Adrenal gland (tissue), 12 donors: ENCODE results near the gene PRKAR1B. TPM values are rescaled to one million over a fixed set of nuclear protein-coding genes. Genes with fewer than 3 reads are reported as not detected.

ENCODE experiments used
- DNase-seq, 7 donors: peaks; one replicate each; pipeline ENCODE4 v3.0.0-alpha.2; 2019 to 2020
- H3K27ac ChIP-seq, 5 donors: fragments of 200-600 bp; sonication (generic) in 4 of 5; 1 replicate in 3 of 5; 2 replicates in 2 of 5; pipeline versions ENCODE4 v1.5.1 to v1.8.0; 2016 to 2020; ENCODE audit warnings: mild to moderate bottlenecking in 1 of 5
- H3K27me3 ChIP-seq: fragments of 200-600 bp; 2 replicates; pipeline ENCODE4 v1.8.0; 2021
- H3K36me3 ChIP-seq, 2 donors: fragments of 200-600 bp; replicated peaks in 1 of 2; 1 replicate in 1 of 2; 2 replicates in 1 of 2; pipeline versions ENCODE4 v1.5.1 to v1.8.0; 2018 to 2022
- H3K4me1 ChIP-seq, 2 donors: fragments of 200-600 bp; replicated peaks in 1 of 2; 1 replicate in 1 of 2; 2 replicates in 1 of 2; pipeline versions ENCODE4 v1.5.1 to v1.8.0; 2018 to 2021
- H3K4me3 ChIP-seq, 4 donors: fragments of 200-600 bp; sonication (generic) in 3 of 4; one replicate each; pipeline ENCODE4 v1.5.1; 2016 to 2018
- H3K9me3 ChIP-seq, 3 donors: fragments of 200-600 bp; sonication (generic) in 1 of 3; replicated peaks in 1 of 3; 1 replicate in 2 of 3; 2 replicates in 1 of 3; pipeline versions ENCODE4 v1.5.1 to v1.8.0; 2016 to 2021
- CTCF ChIP-seq, 6 experiments: fragments of 450-650 bp in 4 of 6; fragments of 200-600 bp in 2 of 6; sonication (generic) in 1 of 6; IDR thresholded peaks; 1 replicate in 5 of 6; 2 replicates in 1 of 6; pipeline versions ENCODE4 v1.5.1 to v1.8.0; 2016 to 2021; ENCODE audit warnings: antibody characterized with exemption in 6 of 6, mild to moderate bottlenecking in 2 of 6, moderate library complexity in 1 of 6
- POLR2A ChIP-seq, 2 donors: fragments of 450-650 bp; IDR thresholded peaks; one replicate each; pipeline ENCODE4 v1.6.1; 2017; ENCODE audit warnings: antibody characterized with exemption in 2 of 2, mild to moderate bottlenecking in 2 of 2, moderate library complexity in 1 of 2
- WGBS, 4 donors: extraction: QIAGEN DNeasy Blood & Tissue Kit in 2 of 4; methylation state at CpG; one replicate each; pipeline versions ENCODE4 v1.1.5 to v1.1.7; 2013 to 2017; 5-methylcytosine and 5-hydroxymethylcytosine counted together
- intact Hi-C, 2 donors: fragments of 100-400 bp; cut with DNase I; formaldehyde crosslinking; loops; one replicate each; pipeline versions ENCODE4 v1.14.1 to v1.15.0; 2022 to 2023
- polyA plus RNA-seq, 3 donors: library from polyadenylated mRNA; stranded (reverse); fragments of 200-250 nt in 2 of 3; fragments of 350-450 nt in 1 of 3; fragmentation: Illumina TruSeq in 1 of 3; extraction: RNeasy Lipid Tissue Mini Kit (QIAGEN cat#74804) in 1 of 3; gene quantifications; one replicate each; pipeline ENCODE4 v1.2.3, GENCODE V29; 2013 to 2014
- total RNA-seq, 9 donors: library from RNA; depleted of rRNA in 4 of 9; stranded (reverse); fragments of >200 nt in 4 of 9; fragments of 120-200 nt in 1 of 9; fragmentation: NEBNext Ultra II Directional in 1 of 9; extraction: Animal tissue kit (Norgen Biotek cat#: 25700) in 1 of 9; gene quantifications; one replicate each; pipeline versions ENCODE4 v1.1.0 to v1.2.4, GENCODE V29; 2013 to 2023
- donor health status: healthy with polysubstance abuse.
- donor health status: Bipolar disorder and iron deficiency.
- donor health status: DM: yes; HTN: yes; CAD: no.
- donor health status: DM: no; HTN: no; CAD: no.
- donor health status: DM: no; HTN: no; CAD: no.
- donor health status: DM: yes; HTN: yes; CAD: no.

Gene PRKAR1B
- total and polyA plus RNA-seq, 12 donors: 5.2 to 21.5 (median 11.7) TPM

- no peaks in the 10 kb centered on the region for H3K9me3 ChIP-seq
- H3K4me3 ChIP-seq: no peak overlapping the region
- no peak for TF ChIP-seq CTCF (IDR thresholded peaks at IDR 0.05)
- no peak for TF ChIP-seq POLR2A (IDR thresholded peaks at IDR 0.05)
- H3K27ac ChIP-seq: no peak overlapping the region
- intact Hi-C loops: no loop called here
- H3K36me3 ChIP-seq: no peaks in the 10 kb centered on the region
- H3K27me3 ChIP-seq: no peaks in the 10 kb centered on the region
- H3K4me1 ChIP-seq: peaks cover 0 to 6% of the 10 kb centered on the region in 2 donors
- 89 to 93% (median 91%) methylated on average over 9 to 10 of the region's 10 CpGs for WGBS, 4 donors
- no peak for DNase-seq
These were observed 55.6 kb downstream of the PRKAR1B start for GRCh38 chr7:671415-672042.

- intact Hi-C loops: no loop called here
- no peak for DNase-seq
- WGBS, 4 donors: 94 to 96% (median 95%) methylated on average over 14 to 54 of the region's 54 CpGs
- H3K27me3 ChIP-seq: no peaks in the 10 kb centered on the region
- no peak for TF ChIP-seq POLR2A (IDR thresholded peaks at IDR 0.05)
- no peak for TF ChIP-seq CTCF (IDR thresholded peaks at IDR 0.05)
- H3K27ac ChIP-seq: no peak overlapping the region
- no peaks in the 10 kb centered on the region for H3K9me3 ChIP-seq
- H3K4me1 ChIP-seq: peaks cover 0 to 13% of the 10 kb centered on the region in 2 donors
- no peak overlapping the region for H3K4me3 ChIP-seq
- H3K36me3 ChIP-seq: no peaks in the 10 kb centered on the region
These were observed 56.3 kb downstream of the PRKAR1B start for GRCh38 chr7:670501-671390.

- intact Hi-C loops: no loop called here
- Histone ChIP-seq H3K36me3 (no peaks in the 10 kb centered on the region), H3K4me3 (no peak overlapping the region), H3K27me3 (no peaks in the 10 kb centered on the region), H3K4me1 (peaks cover 0 to 14% of the 10 kb centered on the region in 2 donors), H3K9me3 (no peaks in the 10 kb centered on the region), H3K27ac (peak overlapping the region in 1 of 5 donors; percentile 51)
- no peak for TF ChIP-seq POLR2A (IDR thresholded peaks at IDR 0.05)
- TF ChIP-seq CTCF (IDR thresholded peaks at IDR 0.05): no peak
- 79 to 92% (median 90%) methylated on average over 3 to 4 of the region's 4 CpGs for WGBS, 4 donors
- no peak for DNase-seq
These were observed 58.1 kb downstream of the PRKAR1B start for GRCh38 chr7:668958-669357.

GRCh38 chr7:668139-668931 is 58.7 kb downstream of the PRKAR1B start:
- Histone ChIP-seq H3K9me3 (no peaks in the 10 kb centered on the region), H3K36me3 (no peaks in the 10 kb centered on the region), H3K27me3 (no peaks in the 10 kb centered on the region), H3K27ac (peak overlapping the region in 2 of 5 donors; percentile 44 to 51), H3K4me1 (peaks cover 0 to 14% of the 10 kb centered on the region in 2 donors), H3K4me3 (no peak overlapping the region)
- intact Hi-C loops: no loop called here
- peak in 1 of 7 donors; percentile 35 for DNase-seq
- TF ChIP-seq CTCF (IDR thresholded peaks at IDR 0.05): no peak
- TF ChIP-seq POLR2A (IDR thresholded peaks at IDR 0.05): no peak
- 41 to 56% (median 55%) methylated on average over 13 to 16 of the region's 16 CpGs for WGBS, 4 donors
